HCT116 (cell line): Measurements from ENCODE around the gene SH3BP4. TPM values are rescaled to one million over a fixed set of nuclear protein-coding genes. Genes with fewer than 3 reads are reported as not detected.

Experiments
- ATAC-seq: fragments of 200-7000 bp; cut with Tn5 transposase; 2 replicates; pipeline ENCODE4 v1.9.1; 2020; ENCODE audit warnings: mild to moderate bottlenecking, moderate library complexity
- BruUV-seq: library from RNA; stranded (reverse); fragments of 400-500 nt; replicated peaks from 2 replicates; lab custom pipeline; 2021; lab: Mats Ljungman, UMichigan
- CTCF ChIA-PET: fragments of 300-600 bp; sonication (Branson Sonifier 250); formaldehyde crosslinking; loops from one replicate; lab custom pipeline; 2021; ENCODE audit warnings: antibody characterized with exemption; lab: Charles Lee
- POLR2A ChIA-PET: fragments of 300-600, 350-600 bp; sonication (Branson Sonifier 250); formaldehyde crosslinking; loops from one replicate; lab custom pipeline; 2021; ENCODE audit warnings: antibody characterized with exemption; lab: Charles Lee
- RAD21 ChIA-PET, 2 experiments: fragments of 300-600 bp; sonication (Branson Sonifier 250); formaldehyde crosslinking; loops; one replicate each; lab custom pipeline; 2023; ENCODE audit warnings: low total read pairs in 2 of 2; ENCODE audit not compliant: uncharacterized antibody in 2 of 2, unreplicated experiment in 2 of 2, low non-redundant PET in 1 of 2; lab: Charles Lee
- DNase-seq: peaks from one replicate; pipeline ENCODE4 v3.0.0-alpha.2; 2010; ENCODE audit warnings: low read depth, low spot score
- H2AFZ ChIP-seq: fragments of 200-600 bp; shearing (Covaris generic), sonication (generic); 2 replicates; pipeline ENCODE4 v1.6.1; 2017; ENCODE audit warnings: low read depth, mixed run types, mixed read lengths, antibody characterized with exemption, low read length; ENCODE audit not compliant: poor library complexity, severe bottlenecking
- H3K27ac ChIP-seq: 2 replicates; pipeline ENCODE4 v1.5.1; 2012; ENCODE audit warnings: low read depth, low read length
- H3K27me3 ChIP-seq: fragments of 200-600 bp; sonication (generic); 2 replicates; pipeline ENCODE4 v1.6.1; 2016; ENCODE audit warnings: mixed run types, low read length, mixed read lengths; ENCODE audit not compliant: insufficient read depth
- H3K36me3 ChIP-seq, 2 experiments: fragments of 200-500 bp in 1 of 2; fragments of 200-600 bp in 1 of 2; sonication (Bioruptor generic) in 1 of 2; sonication (generic) in 1 of 2; 2 replicates each; pipeline versions ENCODE4 v1.5.1 to v1.6.1; 2014 to 2016; ENCODE audit warnings: low read length in 2 of 2, inconsistent platforms in 1 of 2, mixed read lengths in 1 of 2, mixed run types in 1 of 2; ENCODE audit not compliant: insufficient read depth in 2 of 2, control insufficient read depth in 1 of 2
- H3K4me1 ChIP-seq, 2 experiments: fragments of 200-600 bp in 1 of 2; sonication (generic) in 1 of 2; 2 replicates each; pipeline versions ENCODE4 v1.5.1 to v1.6.1; 2012 to 2017; ENCODE audit warnings: low read length in 2 of 2, inconsistent platforms in 1 of 2, mild to moderate bottlenecking in 1 of 2, mixed read lengths in 1 of 2, mixed run types in 1 of 2, moderate library complexity in 1 of 2; ENCODE audit not compliant: insufficient read depth in 2 of 2, control insufficient read depth in 1 of 2
- H3K4me2 ChIP-seq: fragments of 200-600 bp; sonication (generic); 2 replicates; pipeline ENCODE4 v1.6.1; 2017; ENCODE audit warnings: mixed run types, low read length, mixed read lengths
- H3K4me3 ChIP-seq, 2 experiments: fragments of 200-600 bp in 1 of 2; sonication (generic) in 1 of 2; replicated peaks in 1 of 2; 2 replicates each; pipeline ENCODE4 v1.5.1; 2011 to 2016; ENCODE audit warnings: low read length in 2 of 2, control low read depth in 1 of 2, low read depth in 1 of 2, mild to moderate bottlenecking in 1 of 2, mixed read lengths in 1 of 2, mixed run types in 1 of 2
- H3K79me2 ChIP-seq: fragments of 200-600 bp; sonication (generic); 2 replicates; pipeline ENCODE4 v1.6.1; 2017; ENCODE audit warnings: mild to moderate bottlenecking, mixed run types, low read length, moderate library complexity, mixed read lengths; ENCODE audit not compliant: insufficient read depth
- H3K9ac ChIP-seq: fragments of 200-600 bp; sonication (generic); 2 replicates; pipeline ENCODE4 v1.6.1; 2016; ENCODE audit warnings: low read length, mixed read lengths
- H3K9me2 ChIP-seq: fragments of 200-600 bp; sonication (generic), shearing (Covaris generic); 2 replicates; pipeline ENCODE4 v1.6.1; 2017; ENCODE audit warnings: mixed run types, mild to moderate bottlenecking, moderate library complexity; ENCODE audit not compliant: insufficient read depth
- H3K9me3 ChIP-seq, 2 experiments: fragments of 200-500 bp in 1 of 2; fragments of 200-600 bp in 1 of 2; sonication (Bioruptor generic) in 1 of 2; sonication (generic) in 1 of 2; 2 replicates each; pipeline ENCODE4 v1.6.1; 2014 to 2017; ENCODE audit warnings: low read length in 2 of 2, mixed read lengths in 2 of 2, inconsistent platforms in 1 of 2, low read depth in 1 of 2, mild to moderate bottlenecking in 1 of 2, mixed run types in 1 of 2, moderate library complexity in 1 of 2; ENCODE audit not compliant: control insufficient read depth in 1 of 2, insufficient read depth in 1 of 2
- H4K20me1 ChIP-seq: fragments of 200-600 bp; sonication (generic), shearing (Covaris generic); 2 replicates; pipeline ENCODE4 v1.6.1; 2017; ENCODE audit warnings: mixed run types, mild to moderate bottlenecking, moderate library complexity; ENCODE audit not compliant: insufficient read depth
- CBX3 ChIP-seq: IDR thresholded peaks from 2 replicates; pipeline ENCODE4 v1.6.1; 2012; ENCODE audit warnings: low read depth
- EGR1 ChIP-seq: IDR thresholded peaks from 2 replicates; pipeline ENCODE4 v1.6.1; 2012; ENCODE audit warnings: low read depth
- EZH2 ChIP-seq: fragments of 200-600 bp; sonication (generic); IDR thresholded peaks from 2 replicates; pipeline ENCODE4 v1.6.1; 2017; ENCODE audit warnings: antibody characterized with exemption, mixed run types
- FOSL1 ChIP-seq: IDR thresholded peaks from 2 replicates; pipeline ENCODE4 v1.6.1; 2012; ENCODE audit warnings: low read depth
- JUND ChIP-seq: IDR thresholded peaks from 2 replicates; pipeline ENCODE4 v1.6.1; 2012
- POLR2A ChIP-seq: IDR thresholded peaks from 2 replicates; pipeline ENCODE4 v1.7.0; 2011; ENCODE audit warnings: borderline replicate concordance; ENCODE audit not compliant: insufficient read depth, insufficient read length; ENCODE audit errors: extremely low read depth
- RAD21 ChIP-seq: IDR thresholded peaks from 2 replicates; pipeline ENCODE4 v1.6.1; 2012; ENCODE audit warnings: low read depth, mild to moderate bottlenecking
- SIN3A ChIP-seq: IDR thresholded peaks from 2 replicates; pipeline ENCODE4 v1.6.1; 2012; ENCODE audit warnings: low read depth
- SRF ChIP-seq: IDR thresholded peaks from 2 replicates; pipeline ENCODE4 v1.6.1; 2012; ENCODE audit warnings: low read depth
- YY1 ChIP-seq: IDR thresholded peaks from 2 replicates; pipeline ENCODE4 v1.6.1; 2011; ENCODE audit warnings: low read length, low read depth, moderate library complexity, mild to moderate bottlenecking; ENCODE audit not compliant: insufficient replicate concordance; ENCODE audit errors: extremely low read depth
- intact Hi-C: fragments of 100-400 bp; cut with micrococcal nuclease; formaldehyde crosslinking; loops from 2 replicates; pipeline ENCODE4 v1.10.0; 2022
- total RNA-seq: library from RNA; stranded (reverse); gene quantifications from one replicate; pipeline ENCODE4 v1.2.1, GENCODE V29; 2021; ENCODE audit not compliant: unreplicated experiment
- TF ChIP-seq, protein P1 (sequence below): IDR thresholded peaks from 2 replicates; pipeline ENCODE4 v1.6.1; 2012
- TF ChIP-seq, protein P2 (sequence below), 3 experiments: fragments of 200-600 bp in 1 of 3; sonication (generic) in 1 of 3; IDR thresholded peaks in 2 of 3; conservative IDR thresholded peaks in 1 of 3; 2 replicates each; pipeline ENCODE4 v1.5.1; 2012 to 2017; ENCODE audit warnings: low read depth in 2 of 3, low read length in 2 of 3, antibody characterized with exemption in 1 of 3, borderline replicate concordance in 1 of 3, control low read depth in 1 of 3, mild to moderate bottlenecking in 1 of 3, mixed read lengths in 1 of 3, mixed run types in 1 of 3, moderate library complexity in 1 of 3; ENCODE audit not compliant: insufficient read depth in 1 of 3

Gene SH3BP4
- total RNA-seq, 1 experiment from 2014 or later = 32.9 TPM

DNA sequence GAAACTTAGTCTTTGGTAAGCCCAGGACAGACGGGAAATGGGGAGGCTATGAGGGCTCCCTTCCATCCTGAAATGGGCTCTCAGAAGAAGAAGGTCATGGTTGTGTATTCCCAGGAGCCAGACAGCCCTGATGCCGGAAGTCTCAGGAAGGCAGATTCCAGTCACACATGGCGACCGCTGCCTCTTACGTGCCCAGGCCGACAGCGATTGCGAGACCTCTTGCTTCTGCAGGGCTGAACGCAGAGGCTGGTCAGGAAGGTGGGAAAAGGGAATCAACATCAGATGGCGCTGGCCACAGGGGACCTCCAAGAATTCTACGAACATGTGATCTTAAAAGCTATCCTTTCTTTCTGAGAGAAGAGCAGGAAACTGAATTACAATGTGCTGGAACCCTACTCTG, 22.8 kb upstream of the SH3BP4 start:
- Histone ChIP-seq H3K9me3 (no peaks in the 10 kb centered on the region), H3K4me3 (no peak overlapping the region), H2AFZ (no peak overlapping the region), H3K27ac (no peak overlapping the region), H3K27me3 (no peaks in the 10 kb centered on the region), H4K20me1 (no peaks in the 10 kb centered on the region), H3K9me2 (no peaks in the 10 kb centered on the region), H3K4me2 (no peak overlapping the region), H3K4me1 (no peaks in the 10 kb centered on the region), H3K9ac (no peak overlapping the region), H3K36me3 (no peaks in the 10 kb centered on the region), H3K79me2 (no peaks in the 10 kb centered on the region)
- BruUV-seq = no TSS peak
- intact Hi-C loops = no loop called here
- no peak for DNase-seq
- ChIA-PET POLR2A (no interaction called here), CTCF (no interaction called here), RAD21 (no interaction called here)
- TF ChIP-seq RAD21 (no peak), EGR1 (no peak), FOSL1 (no peak), CBX3 (no peak), POLR2A (no peak)
- TF ChIP-seq, protein P1, sequence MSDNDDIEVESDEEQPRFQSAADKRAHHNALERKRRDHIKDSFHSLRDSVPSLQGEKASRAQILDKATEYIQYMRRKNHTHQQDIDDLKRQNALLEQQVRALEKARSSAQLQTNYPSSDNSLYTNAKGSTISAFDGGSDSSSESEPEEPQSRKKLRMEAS = no peak
- ATAC-seq = no peak

DNA sequence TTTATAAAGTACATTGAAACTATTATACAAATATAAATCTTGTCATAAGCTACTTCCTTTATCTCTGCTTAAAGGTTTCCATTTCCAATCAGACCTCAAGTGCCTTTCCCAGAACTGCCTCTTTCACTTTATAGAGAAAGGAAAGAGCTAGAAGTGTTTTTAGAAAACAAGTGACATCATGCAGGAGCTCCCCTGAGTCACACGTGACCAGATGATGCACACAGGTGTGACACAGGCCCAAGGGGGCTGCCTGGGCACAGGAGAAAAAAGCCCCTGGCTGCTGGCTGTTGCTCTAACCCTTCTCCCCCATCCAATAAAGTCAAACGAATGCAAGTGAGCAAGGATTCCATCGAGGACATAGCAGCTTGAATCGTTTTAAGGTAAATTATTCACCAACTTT, 21.4 kb upstream of the SH3BP4 start:
- CTCF ChIA-PET = no interaction called here
- BruUV-seq = no TSS peak
- H3K79me2 ChIP-seq = no peaks in the 10 kb centered on the region
- H3K4me1 ChIP-seq = no peaks in the 10 kb centered on the region
- H3K9ac ChIP-seq = no peak overlapping the region
- H3K9me2 ChIP-seq = no peaks in the 10 kb centered on the region
- no peak overlapping the region for H3K4me2 ChIP-seq
- no peak for DNase-seq
- RAD21 ChIA-PET = no interaction called here
- H4K20me1 ChIP-seq = no peaks in the 10 kb centered on the region
- no peaks in the 10 kb centered on the region for H3K36me3 ChIP-seq
- no peak overlapping the region for H2AFZ ChIP-seq
- TF ChIP-seq, protein P2, sequence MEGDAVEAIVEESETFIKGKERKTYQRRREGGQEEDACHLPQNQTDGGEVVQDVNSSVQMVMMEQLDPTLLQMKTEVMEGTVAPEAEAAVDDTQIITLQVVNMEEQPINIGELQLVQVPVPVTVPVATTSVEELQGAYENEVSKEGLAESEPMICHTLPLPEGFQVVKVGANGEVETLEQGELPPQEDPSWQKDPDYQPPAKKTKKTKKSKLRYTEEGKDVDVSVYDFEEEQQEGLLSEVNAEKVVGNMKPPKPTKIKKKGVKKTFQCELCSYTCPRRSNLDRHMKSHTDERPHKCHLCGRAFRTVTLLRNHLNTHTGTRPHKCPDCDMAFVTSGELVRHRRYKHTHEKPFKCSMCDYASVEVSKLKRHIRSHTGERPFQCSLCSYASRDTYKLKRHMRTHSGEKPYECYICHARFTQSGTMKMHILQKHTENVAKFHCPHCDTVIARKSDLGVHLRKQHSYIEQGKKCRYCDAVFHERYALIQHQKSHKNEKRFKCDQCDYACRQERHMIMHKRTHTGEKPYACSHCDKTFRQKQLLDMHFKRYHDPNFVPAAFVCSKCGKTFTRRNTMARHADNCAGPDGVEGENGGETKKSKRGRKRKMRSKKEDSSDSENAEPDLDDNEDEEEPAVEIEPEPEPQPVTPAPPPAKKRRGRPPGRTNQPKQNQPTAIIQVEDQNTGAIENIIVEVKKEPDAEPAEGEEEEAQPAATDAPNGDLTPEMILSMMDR (IDR thresholded peaks at IDR 0.05 in 2 of 3, conservative IDR thresholded peaks at IDR 0.05 in 1 of 3; ENCODE audit: borderline replicate concordance in 1 of 3, insufficient read depth in 1 of 3, low read depth in 2 of 3, low read length in 2 of 3) = no peak
- TF ChIP-seq RAD21 (no peak), JUND (no peak), FOSL1 (no peak), EZH2 (no peak), SIN3A (no peak), YY1 (no peak), CBX3 (no peak), SRF (no peak)
- TF ChIP-seq, protein P1 = no peak
- no peak overlapping the region for H3K27ac ChIP-seq
- no peaks in the 10 kb centered on the region for H3K9me3 ChIP-seq
- ATAC-seq = no peak
- H3K27me3 ChIP-seq = no peaks in the 10 kb centered on the region
- POLR2A ChIA-PET = no interaction called here
- intact Hi-C loops = no loop called here
- no peak overlapping the region for H3K4me3 ChIP-seq
